ENCODE measurements around the gene KLF9.

KLF9 gene

DNA sequence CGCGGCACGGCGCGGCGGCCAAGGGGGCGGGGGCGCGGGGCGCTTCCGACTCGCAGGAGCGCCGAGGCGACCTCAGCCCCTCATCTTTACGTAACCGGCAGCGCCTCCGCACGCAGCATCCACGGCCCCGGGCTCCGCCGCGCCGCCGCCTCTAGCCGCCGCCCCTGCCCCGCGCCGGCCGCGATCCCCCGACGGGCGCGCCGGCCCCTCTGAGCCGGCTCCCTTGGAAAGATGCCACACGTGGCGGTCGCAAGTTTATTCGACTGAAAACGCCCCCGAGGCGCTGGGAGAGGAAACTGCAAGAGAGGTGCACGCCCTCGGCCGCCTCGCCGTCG lies 1.0 kb downstream of the KLF9 start:
- Histone ChIP-seq H2AFZ (ENCODE audit: insufficient read depth, low read length, poor library complexity) (peak overlapping the region; percentile 20), H4K91ac (ENCODE audit: low read depth, low read length) (no peak overlapping the region), H3K4me1 (ENCODE audit: control insufficient read depth in 1 of 2, insufficient read depth in 2 of 2, low read length in 2 of 2) (peaks cover 4 to 20% of the 10 kb centered on the region in 2 experiments), H3K4ac (ENCODE audit: low read depth, low read length) (no peak overlapping the region), H3K79me2 (ENCODE audit: control insufficient read depth, insufficient read depth, low read length, poor library complexity) (no peaks in the 10 kb centered on the region), H2BK12ac (ENCODE audit: low read length) (no peak overlapping the region), H3K14ac (ENCODE audit: low read length) (no peak overlapping the region), H2BK120ac (ENCODE audit: insufficient read depth, low read length, poor library complexity) (no peak overlapping the region), H3K23ac (ENCODE audit: low read length) (no peak overlapping the region), H3K9me3 (ENCODE audit: insufficient read depth, low read depth, low read length) (no peaks in the 10 kb centered on the region), H2AK5ac (ENCODE audit: low read length) (no peak overlapping the region), H3K27me3 (ENCODE audit: insufficient read depth, low read length) (peaks cover 19% of the 10 kb centered on the region), H3K4me2 (ENCODE audit: low read length) (peak overlapping the region; percentile 86), H3K9ac (ENCODE audit: low read length) (no peak overlapping the region), H3K18ac (ENCODE audit: low read length) (no peak overlapping the region), H3K4me3 (ENCODE audit: low read depth, low read length) (peak overlapping the region; percentile 63), H3K27ac (ENCODE audit: low read depth, low read length) (no peak overlapping the region), H4K8ac (ENCODE audit: low read depth, low read length) (no peak overlapping the region), H2BK5ac (ENCODE audit: low read depth, low read length, poor library complexity) (no peak overlapping the region), H3K79me1 (ENCODE audit: low read length) (peaks cover under 1% of the 10 kb centered on the region), H4K12ac (ENCODE audit: low read depth, low read length) (no peak overlapping the region), H3K36me3 (ENCODE audit: control insufficient read depth in 1 of 2, insufficient read depth in 2 of 2, low read length in 2 of 2) (no peaks in the 10 kb centered on the region)
- DNase-seq, result peak in 1 of 2 donors; percentile 63
- no CpG with 5 or more reads among the region's 53 CpGs for WGBS (ENCODE audit: extremely low coverage, insufficient coverage, insufficient read length)

GRCh38 chr9:70412832-70413463 lies 1.5 kb downstream of the KLF9 start:
- Histone ChIP-seq H2AK5ac (ENCODE audit: low read length) (no peak overlapping the region), H3K23ac (ENCODE audit: low read length) (no peak overlapping the region), H3K79me2 (ENCODE audit: control insufficient read depth, insufficient read depth, low read length, poor library complexity) (no peaks in the 10 kb centered on the region), H2BK120ac (ENCODE audit: insufficient read depth, low read length, poor library complexity) (no peak overlapping the region), H4K12ac (ENCODE audit: low read depth, low read length) (no peak overlapping the region), H3K4me2 (ENCODE audit: low read length) (peak overlapping the region; percentile 86), H4K8ac (ENCODE audit: low read depth, low read length) (no peak overlapping the region), H3K9ac (ENCODE audit: low read length) (peak overlapping the region; percentile 11), H2BK5ac (ENCODE audit: low read depth, low read length, poor library complexity) (no peak overlapping the region), H3K18ac (ENCODE audit: low read length) (no peak overlapping the region), H2AFZ (ENCODE audit: insufficient read depth, low read length, poor library complexity) (peak overlapping the region; percentile 15), H3K27ac (ENCODE audit: low read depth, low read length) (no peak overlapping the region), H3K36me3 (ENCODE audit: control insufficient read depth in 1 of 2, insufficient read depth in 2 of 2, low read length in 2 of 2) (no peaks in the 10 kb centered on the region), H3K27me3 (ENCODE audit: insufficient read depth, low read length) (peaks cover 19% of the 10 kb centered on the region), H3K4me1 (ENCODE audit: control insufficient read depth in 1 of 2, insufficient read depth in 2 of 2, low read length in 2 of 2) (peaks cover 8 to 20% of the 10 kb centered on the region in 2 experiments), H4K91ac (ENCODE audit: low read depth, low read length) (no peak overlapping the region), H3K4ac (ENCODE audit: low read depth, low read length) (no peak overlapping the region), H2BK12ac (ENCODE audit: low read length) (no peak overlapping the region), H3K79me1 (ENCODE audit: low read length) (no peaks in the 10 kb centered on the region), H3K9me3 (ENCODE audit: insufficient read depth, low read depth, low read length) (no peaks in the 10 kb centered on the region), H3K4me3 (ENCODE audit: low read depth, low read length) (peak overlapping the region; percentile 63), H3K14ac (ENCODE audit: low read length) (no peak overlapping the region)
- peak; percentile 46 to 55 for DNase-seq
- no CpG with 5 or more reads among the region's 56 CpGs for WGBS (ENCODE audit: extremely low coverage, insufficient coverage, insufficient read length)

- Histone ChIP-seq H3K79me2 (ENCODE audit: control insufficient read depth, insufficient read depth, low read length, poor library complexity) (no peaks in the 10 kb centered on the region), H4K8ac (ENCODE audit: low read depth, low read length) (no peak overlapping the region), H2AFZ (ENCODE audit: insufficient read depth, low read length, poor library complexity) (no peak overlapping the region), H3K14ac (ENCODE audit: low read length) (no peak overlapping the region), H3K4ac (ENCODE audit: low read depth, low read length) (no peak overlapping the region), H3K4me2 (ENCODE audit: low read length) (peak overlapping the region; percentile 86), H3K18ac (ENCODE audit: low read length) (no peak overlapping the region), H3K9me3 (ENCODE audit: insufficient read depth, low read depth, low read length) (no peaks in the 10 kb centered on the region), H3K4me1 (ENCODE audit: control insufficient read depth in 1 of 2, insufficient read depth in 2 of 2, low read length in 2 of 2) (peaks cover 8 to 20% of the 10 kb centered on the region in 2 experiments), H4K91ac (ENCODE audit: low read depth, low read length) (no peak overlapping the region), H2AK5ac (ENCODE audit: low read length) (no peak overlapping the region), H3K27ac (ENCODE audit: low read depth, low read length) (no peak overlapping the region), H3K4me3 (ENCODE audit: low read depth, low read length) (no peak overlapping the region), H3K23ac (ENCODE audit: low read length) (no peak overlapping the region), H3K27me3 (ENCODE audit: insufficient read depth, low read length) (peaks cover 19% of the 10 kb centered on the region), H4K12ac (ENCODE audit: low read depth, low read length) (no peak overlapping the region), H2BK12ac (ENCODE audit: low read length) (no peak overlapping the region), H2BK5ac (ENCODE audit: low read depth, low read length, poor library complexity) (no peak overlapping the region), H3K9ac (ENCODE audit: low read length) (no peak overlapping the region), H3K36me3 (ENCODE audit: control insufficient read depth in 1 of 2, insufficient read depth in 2 of 2, low read length in 2 of 2) (no peaks in the 10 kb centered on the region), H2BK120ac (ENCODE audit: insufficient read depth, low read length, poor library complexity) (no peak overlapping the region), H3K79me1 (ENCODE audit: low read length) (no peaks in the 10 kb centered on the region)
- DNase-seq, result peak in 1 of 2 donors; percentile 39
- WGBS (ENCODE audit: extremely low coverage, insufficient coverage, insufficient read length), result no CpG with 5 or more reads among the region's 41 CpGs
These were observed 2.3 kb downstream of the KLF9 start for GRCh38 chr9:70411930-70412831.

DNA sequence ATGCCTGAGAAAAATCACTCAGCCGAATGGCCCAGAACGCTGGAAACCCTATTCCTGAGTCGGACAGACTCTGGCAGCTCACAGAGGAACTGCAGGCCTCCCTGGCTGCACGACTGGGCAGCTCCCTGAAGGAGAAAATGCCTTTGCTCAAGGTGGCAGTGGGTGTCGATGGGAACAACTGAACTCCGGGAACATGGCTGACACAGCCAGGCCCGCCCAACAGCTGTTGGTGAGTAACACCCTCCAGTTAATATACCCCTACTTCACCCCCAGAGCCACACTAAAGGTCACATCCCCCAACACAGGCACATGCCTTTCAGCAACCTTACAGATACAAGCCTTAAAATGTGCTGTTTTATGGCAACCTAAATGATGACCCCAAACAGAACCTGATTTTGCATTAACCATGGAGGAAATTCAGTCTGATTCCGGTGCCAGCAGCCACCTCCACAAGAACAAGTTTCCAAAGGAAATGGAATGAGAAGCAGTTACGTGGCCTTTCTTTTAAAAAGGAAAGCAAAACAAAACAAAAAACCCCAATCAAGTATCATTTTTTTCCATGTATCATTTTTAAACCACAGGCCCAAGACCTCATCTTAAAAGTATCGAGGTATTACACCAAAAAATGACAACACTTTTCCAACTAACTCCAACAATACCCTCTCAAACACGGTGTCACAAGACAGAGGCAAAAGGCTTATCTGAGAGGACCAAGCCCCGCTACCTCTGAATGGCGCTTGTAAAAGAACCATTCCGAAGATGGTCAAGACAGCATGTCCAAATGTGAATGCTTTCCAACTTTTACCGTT lies 3.1 kb downstream of the KLF9 start:
- H3K4ac ChIP-seq (ENCODE audit: low read depth, low read length), result no peak overlapping the region
- peaks cover 19% of the 10 kb centered on the region for H3K27me3 ChIP-seq (ENCODE audit: insufficient read depth, low read length)
- WGBS (ENCODE audit: extremely low coverage, insufficient coverage, insufficient read length), result no CpG with 5 or more reads among the region's 15 CpGs
- H3K79me2 ChIP-seq (ENCODE audit: control insufficient read depth, insufficient read depth, low read length, poor library complexity), result no peaks in the 10 kb centered on the region
- no peak overlapping the region for H4K12ac ChIP-seq (ENCODE audit: low read depth, low read length)
- H3K18ac ChIP-seq (ENCODE audit: low read length), result no peak overlapping the region
- no peak overlapping the region for H3K27ac ChIP-seq (ENCODE audit: low read depth, low read length)
- H4K91ac ChIP-seq (ENCODE audit: low read depth, low read length), result no peak overlapping the region
- no peak overlapping the region for H2BK12ac ChIP-seq (ENCODE audit: low read length)
- H4K8ac ChIP-seq (ENCODE audit: low read depth, low read length), result no peak overlapping the region
- peaks cover 8 to 22% of the 10 kb centered on the region in 2 experiments for H3K4me1 ChIP-seq (ENCODE audit: control insufficient read depth in 1 of 2, insufficient read depth in 2 of 2, low read length in 2 of 2)
- H3K36me3 ChIP-seq (ENCODE audit: control insufficient read depth in 1 of 2, insufficient read depth in 2 of 2, low read length in 2 of 2), result no peaks in the 10 kb centered on the region
- no peak overlapping the region for H2BK120ac ChIP-seq (ENCODE audit: insufficient read depth, low read length, poor library complexity)
- no peak overlapping the region for H2AFZ ChIP-seq (ENCODE audit: insufficient read depth, low read length, poor library complexity)
- no peak overlapping the region for H3K4me3 ChIP-seq (ENCODE audit: low read depth, low read length)
- no peak overlapping the region for H3K23ac ChIP-seq (ENCODE audit: low read length)
- no peak overlapping the region for H2BK5ac ChIP-seq (ENCODE audit: low read depth, low read length, poor library complexity)
- H3K14ac ChIP-seq (ENCODE audit: low read length), result no peak overlapping the region
- no peak overlapping the region for H3K9ac ChIP-seq (ENCODE audit: low read length)
- no peaks in the 10 kb centered on the region for H3K79me1 ChIP-seq (ENCODE audit: low read length)
- no peak overlapping the region for H3K4me2 ChIP-seq (ENCODE audit: low read length)
- no peaks in the 10 kb centered on the region for H3K9me3 ChIP-seq (ENCODE audit: insufficient read depth, low read depth, low read length)
- no peak overlapping the region for H2AK5ac ChIP-seq (ENCODE audit: low read length)
- no peak for DNase-seq
